Measurements from ENCODE around the gene OBSL1.

Gene OBSL1

DNA sequence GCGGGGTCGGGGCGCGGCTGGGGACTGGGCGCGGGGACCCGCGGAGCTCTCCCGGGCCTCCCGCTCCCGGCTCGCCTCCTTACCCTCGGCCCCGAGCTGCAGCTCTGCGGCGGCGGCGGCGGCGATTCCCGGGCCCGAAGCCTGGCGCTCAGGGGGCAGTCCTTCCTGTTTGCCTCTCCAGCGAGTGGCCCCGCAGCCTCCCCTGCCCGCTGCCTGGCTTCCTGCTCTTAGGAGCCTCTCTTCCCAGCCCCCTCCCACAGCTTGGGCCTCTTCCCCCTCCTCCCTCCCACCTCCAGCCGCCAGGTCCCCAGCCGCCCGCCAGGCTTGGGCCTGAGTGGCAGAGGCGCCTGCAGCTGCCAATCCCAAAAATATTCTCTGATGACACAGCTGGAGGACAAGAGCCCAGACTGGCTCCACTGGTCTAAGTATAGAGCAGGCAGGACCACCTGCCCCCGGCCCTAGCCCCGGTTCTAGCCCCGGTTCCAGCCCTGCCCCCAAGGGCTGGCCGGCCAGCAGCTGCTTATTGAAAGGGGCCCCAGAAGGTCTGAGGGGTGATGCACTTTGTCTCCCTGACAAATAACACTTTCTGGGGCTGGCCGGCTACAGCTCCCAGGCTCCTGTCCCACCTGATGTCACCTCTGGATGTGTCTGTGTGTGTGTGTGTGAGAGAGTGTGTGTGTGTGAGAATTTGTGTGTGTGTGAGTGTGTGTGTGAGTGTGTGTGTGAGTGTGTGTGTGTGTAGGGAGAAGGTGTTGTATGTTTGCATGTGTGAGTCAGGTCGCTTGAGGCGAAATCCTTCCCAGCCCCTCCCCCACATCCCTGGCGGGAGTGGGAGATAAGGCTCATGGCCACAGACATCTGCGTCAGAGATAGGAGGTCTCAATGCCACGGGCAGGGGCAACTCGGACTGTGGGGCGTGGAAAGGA is at the start of gene OBSL1:
Gene OBSL1 (minus strand): TSS at position 229 of the 926 bp plus-strand sequence. CDS start 307 bp downstream, outside the sequence.
- Histone ChIP-seq H3K9me3 (replicated peaks in 1 of 11) (no peaks in the 10 kb centered on the region), H3K4me2 (peak within 1 kb of the TSS; percentile 90 to 99 (median 96)), H4K20me1 (peaks cover 0 to 39% (median 23%) of the 10 kb centered on the region in 11 experiments; a peak in 15 of 22 replicates), H3K4me3 (peak within 1 kb of the TSS; percentile 72 to 89 (median 81)), H3K27ac (peak within 1 kb of the TSS; percentile 71 to 89 (median 81)), H3K36me3 (peaks cover 0 to 17% (median 11%) of the 10 kb centered on the region in 11 experiments; a peak in 11 of 22 replicates), H3K9ac (peak within 1 kb of the TSS; percentile 82 to 97 (median 87)), H3K4me1 (peaks cover 11 to 41% (median 32%) of the 10 kb centered on the region in 10 experiments; a peak in 19 of 20 replicates), H3K27me3 (peaks cover 0 to 13% (median 0%) of the 10 kb centered on the region in 11 experiments; a peak in 5 of 22 replicates)
- no peak for TF ChIP-seq Cebpa-rat (IDR thresholded peaks at IDR 0.05)

DNA sequence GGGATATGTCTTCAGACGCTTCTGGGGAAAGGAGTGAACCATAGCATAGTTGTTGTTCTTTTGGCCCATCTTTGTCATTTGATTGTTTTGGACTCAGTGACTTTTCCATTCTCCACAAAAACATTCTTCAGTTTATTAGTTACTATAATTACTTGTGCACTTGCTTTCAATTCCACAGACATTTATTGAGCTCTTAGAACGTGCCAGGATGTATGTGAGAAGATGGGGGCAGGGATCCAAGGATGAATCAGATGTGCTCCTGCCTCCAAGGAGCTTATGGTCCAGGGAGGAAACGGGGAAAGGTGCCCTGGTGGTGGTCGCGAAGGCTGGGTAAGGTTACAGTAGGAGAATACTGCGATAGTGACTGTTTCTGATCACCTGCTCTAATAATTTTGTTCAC is 49.2 kb upstream of the OBSL1 start:
- Histone ChIP-seq H3K36me3 (peaks cover 11 to 18% (median 14%) of the 10 kb centered on the region in 11 experiments), H3K27me3 (peaks cover 0 to 5% (median 0%) of the 10 kb centered on the region in 11 experiments; a peak in 3 of 22 replicates), H3K4me2 (no peak overlapping the region), H4K20me1 (no peaks in the 10 kb centered on the region), H3K27ac (no peak overlapping the region), H3K9me3 (replicated peaks in 1 of 11) (no peaks in the 10 kb centered on the region), H3K4me3 (no peak overlapping the region), H3K4me1 (peaks cover 0 to 8% (median 0%) of the 10 kb centered on the region in 10 experiments; a peak in 2 of 20 replicates), H3K9ac (no peak overlapping the region)
- TF ChIP-seq Cebpa-rat (IDR thresholded peaks at IDR 0.05): no peak

- H3K4me1 ChIP-seq: peaks cover 0 to 13% (median 8%) of the 10 kb centered on the region in 10 experiments; a peak in 10 of 20 replicates
- no peak for TF ChIP-seq Cebpa-rat (IDR thresholded peaks at IDR 0.05)
- no peaks in the 10 kb centered on the region for H3K9me3 ChIP-seq (replicated peaks in 1 of 11)
- H3K27ac ChIP-seq: no peak overlapping the region
- no peaks in the 10 kb centered on the region for H3K27me3 ChIP-seq
- peaks cover 20 to 31% (median 27%) of the 10 kb centered on the region in 11 experiments for H3K36me3 ChIP-seq
- no peak overlapping the region for H3K4me2 ChIP-seq
- no peak overlapping the region for H3K4me3 ChIP-seq
- H3K9ac ChIP-seq: no peak overlapping the region
- H4K20me1 ChIP-seq: peaks cover 0 to 10% (median 0%) of the 10 kb centered on the region in 11 experiments; a peak in 3 of 22 replicates
These were observed 47.9 kb upstream of the OBSL1 start for GRCh38 chr2:219619235-219619634.

DNA sequence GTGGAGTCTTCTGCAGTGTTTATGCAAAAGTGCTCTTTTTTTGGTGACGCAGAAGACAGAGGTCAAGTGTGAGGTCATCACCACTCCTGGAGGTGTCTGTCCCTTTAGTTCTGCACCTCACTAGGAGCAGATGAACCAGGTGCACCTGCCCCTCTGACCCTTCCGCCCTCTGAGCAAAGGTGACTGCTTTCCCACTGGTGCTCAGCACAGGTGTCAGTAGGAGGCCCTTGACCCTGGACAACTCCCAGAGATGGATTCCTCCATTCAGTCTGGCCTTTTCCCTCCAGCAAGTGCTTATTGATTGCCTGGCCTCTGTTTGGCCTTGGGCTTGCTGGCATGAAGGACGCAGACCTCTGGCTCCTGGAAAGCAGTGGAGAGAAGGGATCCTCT is 47.4 kb upstream of the OBSL1 start:
- H3K27me3 ChIP-seq: no peaks in the 10 kb centered on the region
- no peak overlapping the region for H3K4me2 ChIP-seq
- no peak overlapping the region for H3K4me3 ChIP-seq
- no peak for TF ChIP-seq Cebpa-rat (IDR thresholded peaks at IDR 0.05)
- H3K9ac ChIP-seq: no peak overlapping the region
- H3K36me3 ChIP-seq: peaks cover 20 to 36% (median 31%) of the 10 kb centered on the region in 11 experiments
- H3K27ac ChIP-seq: no peak overlapping the region
- no peaks in the 10 kb centered on the region for H3K9me3 ChIP-seq (replicated peaks in 1 of 11)
- H3K4me1 ChIP-seq: peaks cover 0 to 16% (median 10%) of the 10 kb centered on the region in 10 experiments; a peak in 10 of 20 replicates
- peaks cover 0 to 15% (median 0%) of the 10 kb centered on the region in 11 experiments; a peak in 4 of 22 replicates for H4K20me1 ChIP-seq

DNA sequence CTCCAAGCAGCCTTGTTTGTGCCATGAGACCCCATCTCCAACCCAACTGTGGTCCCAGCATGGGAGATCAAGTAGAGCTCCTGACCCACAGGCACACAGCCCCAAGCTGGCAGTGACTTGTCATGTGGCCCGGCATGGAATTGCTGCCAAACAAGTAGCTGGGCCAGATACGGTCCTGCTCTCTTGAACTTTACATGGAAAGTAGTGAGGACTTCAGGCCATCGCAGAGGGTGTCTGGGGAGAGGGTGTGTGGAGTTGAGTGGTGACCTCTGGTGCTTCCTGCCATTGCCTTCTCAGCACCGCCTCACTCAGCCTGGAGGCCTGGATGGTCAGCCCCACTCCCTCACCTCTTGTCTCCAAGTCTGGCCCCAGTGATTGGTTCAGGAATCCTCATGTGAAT is 45.2 kb upstream of the OBSL1 start:
- no peak overlapping the region for H3K4me2 ChIP-seq
- H3K4me1 ChIP-seq: peaks cover 1 to 28% (median 24%) of the 10 kb centered on the region in 10 experiments; a peak in 18 of 20 replicates
- H3K4me3 ChIP-seq: no peak overlapping the region
- H3K27ac ChIP-seq: no peak overlapping the region
- H4K20me1 ChIP-seq: peaks cover 0 to 26% (median 8%) of the 10 kb centered on the region in 11 experiments; a peak in 6 of 22 replicates
- no peaks in the 10 kb centered on the region for H3K9me3 ChIP-seq (replicated peaks in 1 of 11)
- no peak for TF ChIP-seq Cebpa-rat (IDR thresholded peaks at IDR 0.05)
- H3K36me3 ChIP-seq: peaks cover 31 to 52% (median 43%) of the 10 kb centered on the region in 11 experiments
- no peaks in the 10 kb centered on the region for H3K27me3 ChIP-seq
- H3K9ac ChIP-seq: no peak overlapping the region

DNA sequence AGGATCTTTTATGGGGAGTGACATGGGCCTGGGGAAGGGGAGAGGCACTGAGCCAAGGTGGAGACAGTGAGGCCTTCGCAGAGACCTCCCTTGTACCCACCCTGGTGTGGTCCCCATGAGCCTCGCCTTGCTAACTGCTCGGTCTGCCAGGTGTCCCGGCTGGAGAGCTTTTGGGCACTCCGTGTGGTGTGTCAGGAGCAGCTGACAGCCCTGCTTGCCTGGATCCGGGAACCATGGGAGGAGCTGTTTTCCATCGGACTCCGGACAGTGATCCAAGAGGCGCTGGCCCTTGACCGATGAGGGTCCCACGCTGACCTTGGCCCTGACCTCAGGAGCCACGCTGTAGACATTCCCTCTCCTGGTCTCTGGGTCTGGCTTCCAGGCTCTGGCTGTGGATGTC is 44.6 kb upstream of the OBSL1 start:
- H3K27ac ChIP-seq: no peak overlapping the region
- no peaks in the 10 kb centered on the region for H3K9me3 ChIP-seq (replicated peaks in 1 of 11)

GRCh38 chr2:219615036-219615435 is 43.7 kb upstream of the OBSL1 start:
- H3K4me1 ChIP-seq: peaks cover 0 to 28% (median 24%) of the 10 kb centered on the region in 10 experiments; a peak in 17 of 20 replicates
- no peak overlapping the region for H3K9ac ChIP-seq
- peaks cover 0 to 30% (median 8%) of the 10 kb centered on the region in 11 experiments; a peak in 7 of 22 replicates for H4K20me1 ChIP-seq
- TF ChIP-seq Cebpa-rat (IDR thresholded peaks at IDR 0.05): no peak
- no peaks in the 10 kb centered on the region for H3K27me3 ChIP-seq
- H3K36me3 ChIP-seq: peaks cover 44 to 67% (median 58%) of the 10 kb centered on the region in 11 experiments
- no peak overlapping the region for H3K4me3 ChIP-seq
- H3K27ac ChIP-seq: no peak overlapping the region
- peak overlapping the region in 6 of 11 experiments; percentile 17 to 47 (median 34); a peak in 9 of 22 replicates for H3K4me2 ChIP-seq
- H3K9me3 ChIP-seq (replicated peaks in 1 of 11): no peaks in the 10 kb centered on the region

More for the DNA sequence above, 44.6 kb upstream of the OBSL1 start:
- Histone ChIP-seq H3K9ac (no peak overlapping the region), H3K4me3 (no peak overlapping the region), H3K27me3 (no peaks in the 10 kb centered on the region), H3K36me3 (peaks cover 37 to 58% (median 49%) of the 10 kb centered on the region in 11 experiments), H4K20me1 (peaks cover 0 to 30% (median 8%) of the 10 kb centered on the region in 11 experiments; a peak in 6 of 22 replicates), H3K4me1 (peaks cover 0 to 28% (median 24%) of the 10 kb centered on the region in 10 experiments; a peak in 17 of 20 replicates), H3K4me2 (no peak overlapping the region)
- TF ChIP-seq Cebpa-rat (IDR thresholded peaks at IDR 0.05): no peak

GRCh38 chr2:219614076-219614860 is 42.9 kb upstream of the OBSL1 start:
- Histone ChIP-seq H3K9me3 (replicated peaks in 1 of 11) (no peaks in the 10 kb centered on the region), H3K27ac (no peak overlapping the region), H4K20me1 (peaks cover 0 to 33% (median 8%) of the 10 kb centered on the region in 11 experiments; a peak in 8 of 22 replicates), H3K9ac (peak overlapping the region in 1 of 11 experiments; percentile 33; a peak in 2 of 22 replicates), H3K4me2 (peak overlapping the region in 7 of 11 experiments; percentile 1 to 47 (median 32); a peak in 10 of 22 replicates), H3K36me3 (peaks cover 52 to 74% (median 66%) of the 10 kb centered on the region in 11 experiments), H3K27me3 (no peaks in the 10 kb centered on the region), H3K4me1 (peaks cover 0 to 28% (median 24%) of the 10 kb centered on the region in 10 experiments; a peak in 17 of 20 replicates), H3K4me3 (no peak overlapping the region)
- no peak for TF ChIP-seq Cebpa-rat (IDR thresholded peaks at IDR 0.05)

All from BLaER1 treated with 17β-estradiol and CSF1 and Interleukin-3, amounts not matched to agents 10 nM and 100 nM (cell line).